GM12878 (cell line): Measurements from ENCODE around the gene PPP1R13L. TPM values are rescaled to one million over a fixed set of nuclear protein-coding genes. Genes with fewer than 3 reads are reported as not detected.

Source experiments
- ATAC-seq: fragments of 200-7000 bp; cut with Tn5 transposase; 3 replicates; pipeline ENCODE4 v1.9.1; 2020; ENCODE audit warnings: mild to moderate bottlenecking, moderate library complexity
- BruUV-seq: library from RNA; stranded (reverse); fragments of 400-500 nt; replicated peaks from 2 replicates; lab custom pipeline; 2021; lab: Mats Ljungman, UMichigan
- CTCF ChIA-PET: fragments of 300-600 bp; sonication (Branson Sonifier 250); formaldehyde crosslinking; extraction: SDS; loops from one replicate; lab custom pipeline; 2021; ENCODE audit warnings: inconsistent platforms; lab: Yijun Ruan, JAX
- POLR2A ChIA-PET: fragments of 350-600 bp; formaldehyde crosslinking; extraction: SDS; loops from one replicate; lab custom pipeline; 2021; ENCODE audit warnings: inconsistent platforms; lab: Charles Lee
- RAD21 ChIA-PET: fragments of 300-600 bp; sonication (Branson Sonifier 250); formaldehyde crosslinking; loops from one replicate; lab custom pipeline; 2023; ENCODE audit warnings: antibody characterized with exemption; ENCODE audit not compliant: unreplicated experiment; lab: Charles Lee
- SMC1A ChIA-PET: fragments of 300-600 bp; sonication (Branson Sonifier 250); formaldehyde crosslinking; loops from one replicate; lab custom pipeline; 2023; ENCODE audit not compliant: unreplicated experiment, uncharacterized antibody; lab: Charles Lee
- DNase-seq: peaks from one replicate; pipeline ENCODE4 v3.0.0-alpha.2; 2011; ENCODE audit warnings: low read depth, low spot score
- FAIRE-seq: peaks from 3 replicates; lab custom pipeline; 2011; peaks lifted over from hg19 to GRCh38; lab: Jason Lieb, UNC
- H2AFZ ChIP-seq: 2 replicates; pipeline ENCODE4 v1.6.0; 2011; ENCODE audit warnings: low read depth, low read length, control low read depth; ENCODE audit not compliant: control insufficient read depth
- H3K27ac ChIP-seq: 2 replicates; pipeline ENCODE4 v1.5.1; 2011; ENCODE audit warnings: control low read depth; ENCODE audit not compliant: control insufficient read depth, insufficient read depth
- H3K27me3 ChIP-seq, 2 experiments: replicated peaks in 1 of 2; 2 replicates each; pipeline versions ENCODE4 v1.6.0 to v1.6.1; 2011; ENCODE audit warnings: low read length in 1 of 2; ENCODE audit not compliant: control insufficient read depth in 2 of 2, insufficient read depth in 2 of 2
- H3K36me3 ChIP-seq, 2 experiments: 2 replicates each; pipeline ENCODE4 v1.5.1; 2011; ENCODE audit warnings: low read length in 1 of 2; ENCODE audit not compliant: control insufficient read depth in 2 of 2, insufficient read depth in 2 of 2
- H3K4me1 ChIP-seq: 2 replicates; pipeline ENCODE4 v1.6.1; 2011; ENCODE audit warnings: mild to moderate bottlenecking, low read length, moderate library complexity, mixed read lengths; ENCODE audit not compliant: control insufficient read depth, insufficient read depth
- H3K4me2 ChIP-seq: 2 replicates; pipeline ENCODE4 v1.6.0; 2011; ENCODE audit warnings: control low read depth; ENCODE audit not compliant: control insufficient read depth, insufficient read depth
- H3K4me3 ChIP-seq: fragments of 200-600 bp; sonication (generic); 2 replicates; pipeline ENCODE4 v1.5.1; 2016
- H3K79me2 ChIP-seq: 2 replicates; pipeline ENCODE4 v1.6.0; 2011; ENCODE audit warnings: low read length; ENCODE audit not compliant: control insufficient read depth, insufficient read depth
- H3K9ac ChIP-seq: 2 replicates; pipeline ENCODE4 v1.8.0; 2011; ENCODE audit warnings: low read length, control low read depth, mixed read lengths; ENCODE audit not compliant: control insufficient read depth, insufficient read depth
- H3K9me3 ChIP-seq: replicated peaks from 3 replicates; pipeline ENCODE4 v1.5.1; 2011; ENCODE audit warnings: mild to moderate bottlenecking, low read length; ENCODE audit not compliant: control insufficient read depth, insufficient read depth
- H4K20me1 ChIP-seq: 2 replicates; pipeline ENCODE4 v1.6.0; 2011; ENCODE audit not compliant: control insufficient read depth, insufficient read depth
- CBX3 ChIP-seq: fragments of 200-600 bp; sonication (generic); IDR thresholded peaks from 2 replicates; pipeline ENCODE4 v1.6.1; 2016; ENCODE audit warnings: low read depth, borderline replicate concordance
- DPF2 ChIP-seq: fragments of 450-650 bp; IDR thresholded peaks from 2 replicates; pipeline ENCODE4 v1.6.1; 2017; ENCODE audit warnings: mild to moderate bottlenecking
- FOS ChIP-seq: IDR thresholded peaks from 3 replicates; pipeline ENCODE4 v1.6.1; 2011; ENCODE audit warnings: borderline replicate concordance; ENCODE audit not compliant: insufficient read length; ENCODE audit errors: extremely low read depth
- IKZF1 ChIP-seq: fragments of 450-650 bp; conservative IDR thresholded peaks from 2 replicates; pipeline ENCODE4 v1.6.1; 2017; ENCODE audit warnings: antibody characterized with exemption, mild to moderate bottlenecking
- IRF5 ChIP-seq: fragments of 450-650 bp; IDR thresholded peaks from 2 replicates; pipeline ENCODE4 v1.6.1; 2017; ENCODE audit warnings: borderline replicate concordance
- KAT2A ChIP-seq: conservative IDR thresholded peaks from 2 replicates; pipeline ENCODE4 v1.6.1; 2011; ENCODE audit warnings: low read depth, low read length; ENCODE audit not compliant: control insufficient read depth
- MTA3 ChIP-seq: IDR thresholded peaks from 2 replicates; pipeline ENCODE4 v1.6.1; 2012; ENCODE audit warnings: low read length, inconsistent platforms, borderline replicate concordance
- NBN ChIP-seq: fragments of 450-650 bp; IDR thresholded peaks from 2 replicates; pipeline ENCODE4 v1.6.1; 2016
- PRDM15 ChIP-seq: fragments of 450-650 bp; formaldehyde crosslinking; IDR thresholded peaks from 2 replicates; pipeline ENCODE4 v1.4.0; 2020; ENCODE audit warnings: mild to moderate bottlenecking, moderate library complexity
- RAD21 ChIP-seq: IDR thresholded peaks from 2 replicates; pipeline ENCODE4 v1.6.1; 2011; ENCODE audit warnings: mild to moderate bottlenecking, low read depth, low read length, moderate library complexity; ENCODE audit not compliant: insufficient read depth
- RAD51 ChIP-seq: fragments of 450-650 bp; IDR thresholded peaks from 2 replicates; pipeline ENCODE4 v1.6.1; 2016; ENCODE audit warnings: moderate library complexity, mild to moderate bottlenecking, inconsistent platforms
- SMAD5 ChIP-seq: IDR thresholded peaks from 2 replicates; pipeline ENCODE4 v1.6.1; 2016; ENCODE audit warnings: antibody characterized with exemption, low read depth
- TCF3 ChIP-seq: IDR thresholded peaks from 2 replicates; pipeline ENCODE4 v1.6.1; 2012; ENCODE audit warnings: low read depth, mild to moderate bottlenecking, low read length, borderline replicate concordance; ENCODE audit not compliant: insufficient read depth
- ZBTB4 ChIP-seq: fragments of 450-650 bp; formaldehyde crosslinking; IDR thresholded peaks from 2 replicates; pipeline ENCODE4 v1.4.0; 2022; ENCODE audit warnings: mild to moderate bottlenecking, moderate library complexity
- ZZZ3 ChIP-seq: IDR thresholded peaks from 2 replicates; pipeline ENCODE4 v1.6.1; 2011; ENCODE audit warnings: low read depth; ENCODE audit not compliant: control insufficient read depth, insufficient read length
- WGBS: methylation state at CpG from one replicate; pipeline ENCODE4 v1.1.6; 2016; ENCODE audit warnings: low lambda C conversion rate; ENCODE audit not compliant: insufficient replicate concordance, insufficient coverage; ENCODE audit errors: missing lambda C conversion rate; 5-methylcytosine and 5-hydroxymethylcytosine counted together
- in situ Hi-C: fragments of 300-500 bp; cut with MboI; formaldehyde crosslinking; loops from 9 replicates; pipeline ENCODE4 v1.14.3; 2018; ENCODE audit warnings: mixed read lengths
- intact Hi-C: fragments of 100-400 bp; cut with micrococcal nuclease; formaldehyde crosslinking; loops from one replicate; pipeline ENCODE4 v1.14.2; 2022; ENCODE audit not compliant: unreplicated experiment
- polyA plus RNA-seq, 11 experiments: library from polyadenylated mRNA; depleted of rRNA in 4 of 11; unstranded in 6 of 11; stranded (reverse) in 5 of 11; fragments of >200 nt; fragmentation: Nextera tagmentation in 4 of 11; fragmentation: Illumina TruSeq in 1 of 11; extraction: Ambion mirVana in 4 of 11; extraction: Trizol in 1 of 11; gene quantifications; 1 replicate in 1 of 11; 2 replicates in 10 of 11; pipeline versions ENCODE4 v1.2.1 to v1.2.3, GENCODE V29; 2011 to 2016; ENCODE audit warnings: inconsistent platforms in 2 of 11, missing spikeins in 2 of 11, low read depth in 1 of 11
- total RNA-seq, 4 experiments: library from RNA; depleted of rRNA in 3 of 4; stranded (reverse); fragments of >200 nt in 3 of 4; fragmentation: Illumina TruSeq in 1 of 4; extraction: Trizol in 1 of 4; gene quantifications; 2 replicates each; pipeline versions ENCODE4 v1.2.1 to v1.2.3, GENCODE V29; 2013 to 2021

PPP1R13L gene
- total and polyA plus RNA-seq, 10 of the 15 experiments (the other 5 are each of a cell fraction or from before 2014, with no cell fraction given): 0.40 to 10.0 (median 2.5) TPM

- TF ChIP-seq IRF5 (no peak), ZBTB4 (CRISPR knock-in tag) (no peak), TCF3 (no peak), SMAD5 (no peak), RAD51 (no peak), NBN (no peak), RAD21 (no peak)
- TF ChIP-seq, all 136 proteins: peak for 0
These were observed 36.7 kb downstream of the PPP1R13L start (continued) for GRCh38 chr19:45368127-45368526.

- ChIA-PET CTCF (no interaction called here), POLR2A (no interaction called here), RAD21 (no interaction called here), SMC1A (no interaction called here)
- DNase-seq (no peak), FAIRE-seq (no peak), ATAC-seq (no peak)
- in situ Hi-C loops (no loop called here), intact Hi-C loops (no loop called here)
- Histone ChIP-seq H3K9me3 (no peaks in the 10 kb centered on the region), H3K79me2 (peaks cover 4% of the 10 kb centered on the region), H3K27me3 (no peaks in the 10 kb centered on the region), H3K9ac (no peak overlapping the region), H4K20me1 (no peaks in the 10 kb centered on the region), H3K4me1 (no peaks in the 10 kb centered on the region; the same call in 1 of the 2 replicates), H3K4me3 (no peak overlapping the region), H2AFZ (no peak overlapping the region), H3K4me2 (no peak overlapping the region), H3K36me3 (peaks cover 0 to 4% of the 10 kb centered on the region in 2 experiments; a peak in 2 of 4 replicates), H3K27ac (no peak overlapping the region)
- no TSS peak for BruUV-seq
- WGBS: 89% methylated on average over 12 of the region's 12 CpGs
- TF ChIP-seq PRDM15 (CRISPR knock-in tag) (no peak), CBX3 (no peak), DPF2 (no peak), FOS (no peak), IKZF1 (no peak), KAT2A (no peak), ZZZ3 (no peak), MTA3 (no peak)
These were observed 40.2 kb downstream of the PPP1R13L start for GRCh38 chr19:45364696-45365095.
